Measurements from ENCODE around the gene MYEOV.

Gene MYEOV

DNA sequence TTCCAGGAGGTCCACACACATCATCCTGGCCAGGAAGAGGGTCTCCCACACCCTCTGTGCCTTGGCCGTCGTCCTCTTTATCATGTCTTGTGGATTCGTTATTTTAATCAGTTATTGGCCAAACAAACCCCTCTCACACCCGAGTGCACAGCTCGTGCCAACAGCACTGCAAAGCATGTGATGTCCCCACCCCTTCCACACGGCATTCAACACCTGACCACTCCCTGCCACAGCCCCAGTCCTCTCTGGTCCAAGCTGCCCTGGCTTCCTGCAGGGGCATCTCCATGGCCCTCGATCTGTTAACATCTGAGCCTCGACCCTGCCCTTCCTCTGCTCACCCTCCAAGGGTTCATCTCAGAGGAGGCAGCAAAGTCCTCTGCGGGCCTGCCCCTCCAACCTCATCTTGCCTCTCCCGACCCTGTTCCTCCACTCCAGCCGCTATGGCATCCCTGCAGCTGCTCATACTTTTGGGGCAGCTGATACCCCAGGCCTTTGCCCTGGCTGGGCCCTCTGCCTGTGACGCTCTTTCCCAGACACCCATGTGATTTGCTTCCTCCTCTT lies 14.0 kb downstream of the MYEOV start:
- FAIRE-seq (no peak), DNase-seq (ENCODE audit: insufficient read length, low spot score) (no peak)
- TF ChIP-seq, protein P1, sequence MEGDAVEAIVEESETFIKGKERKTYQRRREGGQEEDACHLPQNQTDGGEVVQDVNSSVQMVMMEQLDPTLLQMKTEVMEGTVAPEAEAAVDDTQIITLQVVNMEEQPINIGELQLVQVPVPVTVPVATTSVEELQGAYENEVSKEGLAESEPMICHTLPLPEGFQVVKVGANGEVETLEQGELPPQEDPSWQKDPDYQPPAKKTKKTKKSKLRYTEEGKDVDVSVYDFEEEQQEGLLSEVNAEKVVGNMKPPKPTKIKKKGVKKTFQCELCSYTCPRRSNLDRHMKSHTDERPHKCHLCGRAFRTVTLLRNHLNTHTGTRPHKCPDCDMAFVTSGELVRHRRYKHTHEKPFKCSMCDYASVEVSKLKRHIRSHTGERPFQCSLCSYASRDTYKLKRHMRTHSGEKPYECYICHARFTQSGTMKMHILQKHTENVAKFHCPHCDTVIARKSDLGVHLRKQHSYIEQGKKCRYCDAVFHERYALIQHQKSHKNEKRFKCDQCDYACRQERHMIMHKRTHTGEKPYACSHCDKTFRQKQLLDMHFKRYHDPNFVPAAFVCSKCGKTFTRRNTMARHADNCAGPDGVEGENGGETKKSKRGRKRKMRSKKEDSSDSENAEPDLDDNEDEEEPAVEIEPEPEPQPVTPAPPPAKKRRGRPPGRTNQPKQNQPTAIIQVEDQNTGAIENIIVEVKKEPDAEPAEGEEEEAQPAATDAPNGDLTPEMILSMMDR (IDR thresholded peaks at IDR 0.05; ENCODE audit: insufficient read depth, missing control alignments) = no peak

DNA sequence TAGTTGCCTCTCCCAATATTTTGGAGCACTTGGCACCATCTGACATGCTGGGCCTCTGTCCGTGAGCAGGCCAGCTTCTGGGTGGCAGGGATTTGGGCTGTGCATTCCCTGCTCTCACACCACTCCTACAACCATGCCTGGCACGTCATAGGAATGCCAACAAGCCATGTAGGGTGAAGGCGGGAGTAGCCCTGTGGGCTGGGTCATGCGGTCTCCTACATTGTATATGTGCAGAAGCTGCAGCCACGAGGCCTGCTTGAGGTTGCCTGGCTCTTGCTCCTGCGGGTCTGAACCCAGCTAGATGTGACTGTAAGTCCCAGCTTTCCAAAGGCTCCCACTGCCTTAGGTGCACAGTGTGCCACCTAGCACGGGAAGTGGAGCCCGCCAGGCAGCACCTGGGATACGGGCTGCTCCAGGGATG lies 14.5 kb downstream of the MYEOV start:
- FAIRE-seq = no peak
- TF ChIP-seq, protein P1 (IDR thresholded peaks at IDR 0.05; ENCODE audit: insufficient read depth, missing control alignments) = no peak
- no peak for DNase-seq (ENCODE audit: insufficient read length, low spot score)

DNA sequence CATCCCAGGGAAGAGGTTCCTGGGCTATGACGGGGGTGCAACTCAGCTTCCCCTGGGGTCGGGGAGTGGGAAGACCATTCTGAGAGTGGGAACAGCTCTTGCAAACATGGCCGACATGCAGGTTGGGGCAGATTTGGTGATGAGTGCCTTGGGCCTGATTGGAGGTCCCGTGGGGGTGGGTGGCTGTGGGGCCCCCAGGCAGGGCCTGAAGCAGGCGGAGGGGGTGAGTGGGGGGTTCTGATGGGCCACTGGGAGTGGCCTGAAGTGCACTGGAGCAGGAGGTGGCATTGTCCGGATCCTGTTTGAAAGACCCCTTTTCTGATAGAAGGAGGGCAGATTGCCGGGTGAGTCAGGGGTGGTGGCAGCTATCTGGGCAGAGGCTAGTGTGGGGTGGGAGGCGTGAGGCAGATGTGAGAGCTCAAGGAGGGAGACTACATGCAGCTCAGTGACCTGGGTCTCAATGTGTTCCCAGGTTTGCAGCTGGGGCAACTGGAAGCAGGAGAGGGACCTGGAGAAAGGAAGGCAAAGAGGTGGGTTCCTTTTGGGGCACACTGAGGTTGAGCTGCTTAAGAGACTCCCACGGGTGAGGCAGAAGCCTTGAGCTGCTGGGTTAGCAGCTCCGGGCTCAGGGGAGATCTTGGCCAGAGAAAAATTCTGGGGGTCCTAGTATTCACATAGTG lies 15.1 kb downstream of the MYEOV start:
- no peak for DNase-seq (ENCODE audit: insufficient read length, low spot score)
- TF ChIP-seq, protein P1 (IDR thresholded peaks at IDR 0.05; ENCODE audit: insufficient read depth, missing control alignments) = no peak
- no peak for FAIRE-seq

DNA sequence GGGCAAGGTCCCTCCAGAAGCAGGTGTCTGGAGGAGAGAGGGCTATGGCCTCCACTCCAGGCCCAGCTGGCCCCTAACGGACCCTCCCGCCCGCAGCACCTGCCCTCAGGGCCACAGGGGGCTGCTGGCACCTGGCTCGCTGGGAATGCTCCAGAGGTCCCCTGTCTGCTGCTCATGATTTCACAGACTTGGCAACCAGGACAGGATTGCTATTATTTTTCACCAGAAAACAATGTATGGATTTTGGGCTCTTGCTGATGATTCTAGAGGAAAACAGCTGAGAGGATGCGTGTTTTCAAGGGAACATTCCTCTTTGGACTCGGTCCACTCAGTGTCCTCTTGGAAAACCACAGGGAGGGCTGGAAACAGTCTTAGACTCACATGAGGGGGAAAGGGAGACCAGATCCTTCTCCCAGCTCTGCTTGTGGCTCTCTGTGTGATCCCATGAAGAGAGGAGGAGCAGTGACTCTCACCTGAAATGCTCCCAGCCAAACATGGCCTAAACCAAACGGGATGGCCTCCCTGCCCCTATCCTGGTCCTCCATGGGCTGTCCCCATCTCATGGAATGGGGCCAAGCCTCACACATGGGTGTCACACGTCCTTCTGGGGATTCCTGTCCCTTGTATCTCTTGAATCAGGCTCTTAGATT lies 15.8 kb downstream of the MYEOV start:
- DNase-seq (ENCODE audit: insufficient read length, low spot score) (no peak), FAIRE-seq (no peak)
- TF ChIP-seq, protein P1 (IDR thresholded peaks at IDR 0.05; ENCODE audit: insufficient read depth, missing control alignments) = no peak

DNA sequence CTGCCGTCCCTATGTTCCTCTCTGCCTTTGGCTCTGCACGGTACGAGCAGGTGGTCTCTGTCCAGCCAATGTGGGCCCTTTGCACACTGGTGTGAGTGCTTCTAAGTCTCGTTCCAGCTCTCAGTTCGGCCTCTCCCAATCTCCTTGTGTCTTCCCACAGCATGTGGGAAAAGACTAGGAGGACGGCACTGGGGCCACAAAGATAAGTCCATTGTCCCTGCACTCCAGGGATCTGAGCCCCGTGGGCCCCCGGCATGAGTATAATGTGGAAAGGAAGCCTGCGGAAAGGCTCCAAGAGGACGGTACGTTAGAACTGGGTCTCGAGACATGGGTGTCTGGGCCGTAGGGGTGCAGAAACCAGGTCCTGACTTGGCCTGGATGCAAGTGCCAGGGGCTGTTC lies 16.4 kb downstream of the MYEOV start:
- DNase-seq (ENCODE audit: insufficient read length, low spot score) (no peak), FAIRE-seq (no peak)
- TF ChIP-seq, protein P1 (IDR thresholded peaks at IDR 0.05; ENCODE audit: insufficient read depth, missing control alignments) = no peak

DNA sequence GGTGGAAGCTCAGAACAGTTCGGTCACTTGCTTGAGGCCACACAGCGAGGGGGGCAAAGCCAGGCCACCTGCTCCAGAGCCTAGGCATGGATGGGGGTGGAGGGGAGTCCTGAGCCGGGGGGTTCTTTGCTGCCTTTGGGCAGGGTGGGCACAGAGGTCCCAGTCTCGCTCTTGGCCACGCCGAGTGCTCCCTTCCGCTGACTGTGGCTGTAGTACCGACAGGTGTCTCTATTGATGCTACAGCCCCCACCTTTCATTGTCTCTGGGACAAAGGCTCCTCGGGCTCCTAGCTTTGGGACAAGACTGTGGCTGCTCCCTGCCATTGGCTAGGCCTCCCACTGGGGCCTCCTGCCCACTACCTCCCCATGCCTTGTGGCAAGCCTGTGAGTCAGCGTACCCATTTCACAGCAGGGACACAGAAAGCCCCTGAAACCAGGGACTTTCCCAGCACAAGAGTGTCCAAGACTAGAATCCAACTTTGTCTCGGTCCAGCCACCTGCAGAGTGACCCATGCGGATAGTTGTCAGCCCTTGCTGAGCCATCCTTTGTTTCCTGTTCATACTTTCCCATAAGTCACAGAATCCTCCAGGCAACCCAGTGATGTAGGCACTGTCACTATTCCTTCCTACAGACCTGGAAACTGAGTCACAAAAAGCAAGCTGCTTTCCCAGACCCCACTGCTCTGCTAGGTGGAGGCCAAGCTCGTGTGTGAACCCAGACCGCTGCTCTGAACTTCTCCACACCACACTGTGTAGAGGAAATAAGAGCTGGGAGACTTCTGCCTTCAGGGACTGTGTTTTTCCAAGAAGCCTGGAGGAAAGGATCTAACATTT lies 17.2 kb downstream of the MYEOV start:
- DNase-seq (ENCODE audit: insufficient read length, low spot score) (no peak), FAIRE-seq (no peak)
- TF ChIP-seq, protein P1 (IDR thresholded peaks at IDR 0.05; ENCODE audit: insufficient read depth, missing control alignments) = no peak
